Vagina (tissue), 2 donors: ENCODE measurements around the gene KHNYN. TPM values are rescaled to one million over a fixed set of nuclear protein-coding genes. Genes with fewer than 3 reads are reported as not detected.

ENCODE experiments used
- DNase-seq, 2 donors: peaks; one replicate each; pipeline ENCODE4 v3.0.0-alpha.2; 2017; ENCODE audit errors: extremely low spot score in 2 of 2
- H3K27ac ChIP-seq: fragments of 200-600 bp; sonication (generic); one replicate; pipeline ENCODE4 v1.5.1; 2019
- H3K27me3 ChIP-seq: fragments of 200-600 bp; sonication (generic); one replicate; pipeline ENCODE4 v1.5.1; 2019
- H3K36me3 ChIP-seq, 2 donors: fragments of 200-600 bp; sonication (generic); one replicate each; pipeline ENCODE4 v1.5.1; 2017 to 2019
- H3K4me1 ChIP-seq: fragments of 200-600 bp; sonication (generic); one replicate; pipeline ENCODE4 v1.5.1; 2019
- H3K4me3 ChIP-seq, 2 donors: fragments of 200-600 bp; sonication (generic); 1 replicate in 1 of 2; 2 replicates in 1 of 2; pipeline ENCODE4 v1.5.1; 2016 to 2019
- H3K9me3 ChIP-seq: fragments of 200-600 bp; sonication (generic); one replicate; pipeline ENCODE4 v1.5.1; 2019
- CTCF ChIP-seq, 3 experiments: fragments of 450-650 bp in 2 of 3; fragments of 200-600 bp in 1 of 3; sonication (generic) in 1 of 3; IDR thresholded peaks; one replicate each; pipeline ENCODE4 v1.5.1; 2017 to 2019; ENCODE audit warnings: antibody characterized with exemption in 3 of 3, mild to moderate bottlenecking in 2 of 3, moderate library complexity in 2 of 3
- POLR2A ChIP-seq, 2 donors: fragments of 450-650 bp; IDR thresholded peaks; one replicate each; pipeline ENCODE4 v1.6.1; 2017; ENCODE audit warnings: antibody characterized with exemption in 2 of 2, mild to moderate bottlenecking in 2 of 2, moderate library complexity in 2 of 2
- POLR2AphosphoS5 ChIP-seq, 2 donors: sonication (generic); formaldehyde crosslinking; IDR thresholded peaks; one replicate each; pipeline ENCODE4 v1.9.0; 2017; ENCODE audit warnings: antibody characterized with exemption in 2 of 2, mild to moderate bottlenecking in 2 of 2, low read depth in 1 of 2; ENCODE audit not compliant: insufficient read depth in 1 of 2
- intact Hi-C: fragments of 100-400 bp; cut with DNase I; formaldehyde crosslinking; loops from one replicate; pipeline ENCODE4 v1.15.1; 2023
- total RNA-seq: library from RNA; depleted of rRNA; stranded (reverse); fragments of >200 nt; gene quantifications from one replicate; pipeline ENCODE4 v1.2.3, GENCODE V29; 2016

Gene KHNYN
- total RNA-seq, 1 donor from 2014 or later, result 41.7 TPM

DNA sequence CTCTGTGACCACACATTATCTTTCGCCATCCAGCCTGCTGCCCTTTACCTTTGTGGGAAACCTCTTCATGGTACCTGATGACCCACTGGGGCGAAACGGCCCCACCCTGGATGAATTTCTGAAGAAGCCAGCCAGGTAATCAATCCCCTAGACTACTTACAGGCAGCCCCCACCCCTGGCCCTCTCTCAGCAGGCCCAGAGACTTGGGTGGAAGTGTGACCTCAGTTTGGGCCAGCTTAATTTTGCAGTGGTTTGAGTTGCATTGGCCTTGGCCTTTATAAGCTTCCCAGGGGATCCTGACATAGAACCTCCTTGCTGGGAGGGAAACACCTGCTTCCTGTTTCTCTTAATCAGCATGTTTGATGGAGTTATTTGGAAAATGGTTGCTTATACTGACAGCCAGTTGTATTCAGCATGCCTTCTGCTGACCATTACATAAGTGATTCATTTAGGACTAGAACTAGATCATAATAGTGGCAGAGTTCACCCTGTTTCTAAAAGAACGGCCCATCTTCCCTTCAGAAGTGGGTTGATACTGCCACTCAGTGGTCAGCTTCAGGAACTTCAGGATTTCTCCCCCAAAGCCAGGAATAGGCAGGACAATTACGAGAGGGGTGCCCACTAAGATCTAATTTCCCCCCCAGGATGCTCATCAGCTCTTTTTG, 6.7 kb downstream of the KHNYN start:
- Histone ChIP-seq H3K4me1 (peaks cover 63% of the 10 kb centered on the region), H3K27me3 (no peaks in the 10 kb centered on the region), H3K27ac (peak overlapping the region; percentile 67), H3K36me3 (peaks cover 0 to 66% of the 10 kb centered on the region in 2 donors), H3K9me3 (no peaks in the 10 kb centered on the region), H3K4me3 (no peak overlapping the region)
- intact Hi-C loops, result no loop called here
- TF ChIP-seq POLR2A (IDR thresholded peaks at IDR 0.05) (no peak), CTCF (IDR thresholded peaks at IDR 0.05) (peak; percentile 58 to 88 (median 81)), POLR2AphosphoS5 (IDR thresholded peaks at IDR 0.05; ENCODE audit: insufficient read depth in 1 of 2, low read depth in 1 of 2) (peak; percentile 32 to 92)
- peak in 1 of 2 donors; percentile 88 for DNase-seq

DNA sequence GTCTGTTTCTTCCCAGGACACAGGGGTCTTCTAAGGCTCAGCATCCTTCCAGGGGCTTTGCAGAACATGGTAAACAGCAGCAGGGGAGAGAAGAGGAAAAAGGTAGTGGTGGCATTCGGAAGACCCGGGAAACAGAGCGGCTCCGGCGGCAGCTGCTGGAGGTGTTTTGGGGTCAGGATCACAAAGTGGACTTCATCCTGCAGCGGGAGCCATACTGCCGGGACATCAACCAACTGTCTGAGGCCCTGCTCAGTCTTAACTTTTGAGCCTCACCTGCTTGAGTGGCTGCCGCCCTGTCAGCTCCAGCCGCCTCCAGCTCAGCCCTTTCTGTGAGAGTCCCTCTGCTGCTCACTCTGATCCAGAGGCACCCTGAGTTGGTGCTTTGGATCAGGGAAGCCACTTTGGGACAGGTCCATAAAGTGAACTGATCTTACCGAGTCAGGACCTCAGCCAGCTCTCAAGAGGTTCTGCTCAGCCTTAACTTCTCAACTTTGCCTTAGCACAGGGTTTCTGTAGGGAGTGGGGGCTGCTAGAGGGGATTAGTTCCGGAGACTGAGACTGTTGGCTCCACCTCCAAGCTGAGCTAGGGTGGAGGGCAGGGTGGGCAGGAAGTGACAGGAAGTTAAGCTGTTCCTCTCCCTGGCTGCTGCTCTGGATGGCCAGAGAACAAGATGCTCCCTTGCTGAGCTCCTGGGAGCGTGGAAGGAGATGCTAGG, 7.4 kb downstream of the KHNYN start:
- H3K36me3 ChIP-seq, result peaks cover 0 to 61% of the 10 kb centered on the region in 2 donors
- H3K27ac ChIP-seq, result peak overlapping the region; percentile 67
- H3K27me3 ChIP-seq, result no peaks in the 10 kb centered on the region
- DNase-seq, result peak in 1 of 2 donors; percentile 40
- TF ChIP-seq CTCF (IDR thresholded peaks at IDR 0.05) (peak in 1 of 3 experiments; percentile 1), POLR2A (IDR thresholded peaks at IDR 0.05) (no peak), POLR2AphosphoS5 (IDR thresholded peaks at IDR 0.05; ENCODE audit: insufficient read depth in 1 of 2, low read depth in 1 of 2) (no peak)
- no peaks in the 10 kb centered on the region for H3K9me3 ChIP-seq
- intact Hi-C loops, result no loop called here
- H3K4me1 ChIP-seq, result peaks cover 62% of the 10 kb centered on the region
- H3K4me3 ChIP-seq, result no peak overlapping the region

GRCh38 chr14:24437736-24438067, 7.9 kb downstream of the KHNYN start:
- Histone ChIP-seq H3K36me3 (peaks cover 0 to 55% of the 10 kb centered on the region in 2 donors), H3K9me3 (no peaks in the 10 kb centered on the region), H3K4me3 (no peak overlapping the region), H3K27me3 (no peaks in the 10 kb centered on the region), H3K27ac (peak overlapping the region; percentile 67), H3K4me1 (peaks cover 56% of the 10 kb centered on the region)
- DNase-seq, result no peak
- TF ChIP-seq POLR2A (IDR thresholded peaks at IDR 0.05), result no peak
- TF ChIP-seq CTCF (IDR thresholded peaks at IDR 0.05), result no peak
- TF ChIP-seq POLR2AphosphoS5 (IDR thresholded peaks at IDR 0.05; ENCODE audit: insufficient read depth in 1 of 2, low read depth in 1 of 2), result no peak
- intact Hi-C loops, result no loop called here

- peak in 1 of 2 donors; percentile 28 for DNase-seq
- H3K36me3 ChIP-seq, result peaks cover 0 to 48% of the 10 kb centered on the region in 2 donors
Observed at GRCh38 chr14:24438223-24439097, 8.7 kb downstream of the KHNYN start.

More at GRCh38 chr14:24438223-24439097, 8.7 kb downstream of the KHNYN start:
- no peak for TF ChIP-seq CTCF (IDR thresholded peaks at IDR 0.05)
- TF ChIP-seq POLR2A (IDR thresholded peaks at IDR 0.05), result no peak
- no peak for TF ChIP-seq POLR2AphosphoS5 (IDR thresholded peaks at IDR 0.05; ENCODE audit: insufficient read depth in 1 of 2, low read depth in 1 of 2)
- H3K27ac ChIP-seq, result no peak overlapping the region
- intact Hi-C loops, result no loop called here
- H3K4me3 ChIP-seq, result no peak overlapping the region
- H3K27me3 ChIP-seq, result no peaks in the 10 kb centered on the region
- no peaks in the 10 kb centered on the region for H3K9me3 ChIP-seq
- H3K4me1 ChIP-seq, result peaks cover 49% of the 10 kb centered on the region
